Natural killer cell (primary cell): ENCODE data around the gene SCGB1A1. TPM values are rescaled to one million over a fixed set of nuclear protein-coding genes. Genes with fewer than 3 reads are reported as not detected.
"Not testable (repeated sequence)": the region's sequence is repeated elsewhere in the genome, so short reads cannot be mapped to it uniquely, and the experiment has no call there.

Experiments
- ATAC-seq, 3 donors: fragments of 150-1000 bp in 2 of 3; fragments of 200-7000 bp in 1 of 3; cut with Tn5 transposase; 1 replicate in 1 of 3; 2 replicates in 2 of 3; pipeline ENCODE4 v1.10.0; 2021; ENCODE audit warnings: mild to moderate bottlenecking in 2 of 3, moderate library complexity in 2 of 3
- DNase-seq, 2 donors: peaks; one replicate each; pipeline versions ENCODE4 v3.0.0 to v3.0.0-alpha.2; 2013 to 2021; ENCODE audit warnings: mixed read lengths in 1 of 2
- H3K27ac ChIP-seq: one replicate; pipeline ENCODE4 v1.5.1; 2013; ENCODE audit warnings: mild to moderate bottlenecking, low read length
- H3K27me3 ChIP-seq: one replicate; pipeline ENCODE4 v1.6.1; 2013; ENCODE audit warnings: low read length; ENCODE audit not compliant: control insufficient read depth, insufficient read depth
- H3K36me3 ChIP-seq: one replicate; pipeline ENCODE4 v1.6.1; 2013; ENCODE audit warnings: low read length; ENCODE audit not compliant: control insufficient read depth, insufficient read depth
- H3K4me1 ChIP-seq: one replicate; pipeline ENCODE4 v1.6.1; 2013; ENCODE audit warnings: low read length; ENCODE audit not compliant: control insufficient read depth, insufficient read depth
- H3K4me3 ChIP-seq: one replicate; pipeline ENCODE4 v1.5.1; 2013; ENCODE audit warnings: low read length
- H3K9me3 ChIP-seq: one replicate; pipeline ENCODE4 v1.6.1; 2013; ENCODE audit warnings: low read length; ENCODE audit not compliant: control insufficient read depth, insufficient read depth
- H3K27ac Mint-ChIP-seq, 2 donors: one replicate each; pipeline ENCODE4 v1.8.0; 2022; ENCODE audit warnings: mild to moderate bottlenecking in 2 of 2, mixed read lengths in 2 of 2, moderate library complexity in 1 of 2
- H3K27me3 Mint-ChIP-seq, 2 donors: one replicate each; pipeline ENCODE4 v1.8.0; 2022; ENCODE audit warnings: low read depth in 2 of 2, mixed read lengths in 2 of 2
- H3K36me3 Mint-ChIP-seq: one replicate; pipeline ENCODE4 v1.8.0; 2022; ENCODE audit warnings: mixed read lengths
- H3K4me1 Mint-ChIP-seq, 2 donors: one replicate each; pipeline ENCODE4 v1.8.0; 2022; ENCODE audit warnings: mixed read lengths in 2 of 2
- H3K4me3 Mint-ChIP-seq: one replicate; pipeline ENCODE4 v1.8.0; 2022; ENCODE audit warnings: mild to moderate bottlenecking, moderate library complexity, mixed read lengths
- H3K9me3 Mint-ChIP-seq, 2 donors: one replicate each; pipeline ENCODE4 v1.8.0; 2022; ENCODE audit warnings: mixed read lengths in 2 of 2
- CTCF ChIP-seq: fragments of 200-600 bp; IDR thresholded peaks from one replicate; pipeline ENCODE4 v1.8.0; 2022; ENCODE audit warnings: antibody characterized with exemption
- WGBS: methylation state at CpG from one replicate; pipeline ENCODE4 v1.1.7; 2013; ENCODE audit warnings: missing lambda C conversion rate; ENCODE audit not compliant: insufficient coverage; 5-methylcytosine and 5-hydroxymethylcytosine counted together
- intact Hi-C: fragments of 100-400 bp; cut with micrococcal nuclease; formaldehyde crosslinking; loops from one replicate; pipeline ENCODE4 v1.14.2; 2022
- total RNA-seq, 4 donors: library from RNA; stranded (reverse); fragments of 120-200 nt in 1 of 4; gene quantifications; one replicate each; pipeline versions ENCODE4 v1.2.3 to v1.2.4, GENCODE V29; 2013 to 2022

SCGB1A1 gene
- total RNA-seq, 3 donors from 2014 or later (not counting 1 experiment from before 2014, with no cell fraction given): not detected

DNA sequence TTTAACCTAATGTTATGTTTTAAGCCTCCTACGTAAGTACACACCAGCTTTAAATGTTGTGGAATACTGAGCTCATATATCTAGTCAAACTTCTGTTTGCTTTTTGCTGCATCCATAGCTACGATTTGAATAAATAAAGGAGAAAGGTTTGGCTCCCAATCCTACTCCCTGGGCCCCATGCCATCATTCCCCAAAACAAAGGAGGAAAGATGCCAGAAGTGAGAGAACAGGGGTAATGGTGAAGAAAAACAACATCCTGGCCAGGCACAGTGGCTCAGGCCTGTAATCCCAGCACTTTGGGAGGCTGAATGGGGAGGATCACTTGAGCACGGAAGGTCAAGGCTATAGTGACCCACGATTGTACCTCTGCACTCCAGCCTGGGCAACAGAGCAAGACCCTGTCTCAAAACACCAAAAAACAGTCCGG is 26.5 kb downstream of the SCGB1A1 start:
- peaks cover 14 to 16% of the 10 kb centered on the region in 2 donors for H3K4me1 Mint-ChIP-seq
- no peaks in the 10 kb centered on the region for H3K9me3 ChIP-seq
- peaks cover 23% of the 10 kb centered on the region for H3K4me1 ChIP-seq
- TF ChIP-seq CTCF: no peak
- H3K27me3 Mint-ChIP-seq: peaks cover 17 to 22% of the 10 kb centered on the region in 2 donors
- H3K27ac ChIP-seq: no peak overlapping the region
- H3K9me3 Mint-ChIP-seq: no peaks in the 10 kb centered on the region
- H3K4me3 Mint-ChIP-seq: no peak overlapping the region
- 97% methylated on average over 3 of the region's 5 CpGs for WGBS
- no peak overlapping the region for H3K4me3 ChIP-seq
- DNase-seq (no peak), ATAC-seq (no peak)
- H3K36me3 ChIP-seq: no peaks in the 10 kb centered on the region
- intact Hi-C loops: no loop called here
- H3K27ac Mint-ChIP-seq: no peak overlapping the region
- no peaks in the 10 kb centered on the region for H3K27me3 ChIP-seq
- no peaks in the 10 kb centered on the region for H3K36me3 Mint-ChIP-seq

GRCh38 chr11:62446091-62446490 is 27.3 kb downstream of the SCGB1A1 start:
- H3K9me3 ChIP-seq: no peaks in the 10 kb centered on the region
- ATAC-seq (no peak), DNase-seq (no peak)
- Mint-ChIP-seq H3K9me3 (no peaks in the 10 kb centered on the region), H3K4me1 (peaks cover 14 to 16% of the 10 kb centered on the region in 2 donors), H3K36me3 (no peaks in the 10 kb centered on the region), H3K27ac (no peak overlapping the region), H3K4me3 (no peak overlapping the region), H3K27me3 (peaks cover 17 to 22% of the 10 kb centered on the region in 2 donors)
- WGBS: 86% methylated on average over 3 of the region's 5 CpGs
- H3K4me3 ChIP-seq: no peak overlapping the region
- no peaks in the 10 kb centered on the region for H3K36me3 ChIP-seq
- intact Hi-C loops: no loop called here
- no peaks in the 10 kb centered on the region for H3K27me3 ChIP-seq
- no peak for TF ChIP-seq CTCF
- H3K27ac ChIP-seq: no peak overlapping the region
- peaks cover 22% of the 10 kb centered on the region for H3K4me1 ChIP-seq

DNA sequence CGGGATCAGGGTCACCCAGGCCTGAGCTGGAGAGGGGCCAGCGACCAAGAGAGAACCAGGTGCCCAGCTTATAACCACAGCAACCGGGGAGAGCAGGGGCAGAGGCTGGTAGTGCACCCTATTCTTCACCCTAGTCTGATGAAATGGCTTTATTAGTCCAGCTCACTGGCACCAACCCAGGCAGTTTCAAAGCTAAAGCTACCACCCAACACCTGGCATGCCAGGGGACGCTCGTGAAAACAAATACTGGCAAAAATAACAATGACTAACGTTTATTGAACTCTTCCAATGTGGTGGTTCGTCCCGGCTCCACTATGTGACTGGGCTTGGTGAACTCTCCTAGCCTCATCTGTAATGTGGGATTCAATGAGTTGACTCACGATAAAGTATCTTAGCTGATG is 30.6 kb downstream of the SCGB1A1 start:
- no peaks in the 10 kb centered on the region for H3K36me3 ChIP-seq
- peaks cover 5 to 6% of the 10 kb centered on the region in 2 donors for H3K4me1 Mint-ChIP-seq
- intact Hi-C loops: no loop called here
- H3K36me3 Mint-ChIP-seq: no peaks in the 10 kb centered on the region
- H3K27me3 ChIP-seq: no peaks in the 10 kb centered on the region
- H3K27ac ChIP-seq: no peak overlapping the region
- no peak for TF ChIP-seq CTCF
- H3K27ac Mint-ChIP-seq: no peak overlapping the region
- H3K27me3 Mint-ChIP-seq: peaks cover 14 to 20% of the 10 kb centered on the region in 2 donors
- H3K9me3 Mint-ChIP-seq: no peaks in the 10 kb centered on the region
- H3K4me3 ChIP-seq: no peak overlapping the region
- 84% methylated on average over 9 of the region's 9 CpGs for WGBS
- DNase-seq (no peak), ATAC-seq (peak in 1 of 3 donors; percentile 17)
- H3K4me1 ChIP-seq: peaks cover 10% of the 10 kb centered on the region
- no peak overlapping the region for H3K4me3 Mint-ChIP-seq
- no peaks in the 10 kb centered on the region for H3K9me3 ChIP-seq

DNA sequence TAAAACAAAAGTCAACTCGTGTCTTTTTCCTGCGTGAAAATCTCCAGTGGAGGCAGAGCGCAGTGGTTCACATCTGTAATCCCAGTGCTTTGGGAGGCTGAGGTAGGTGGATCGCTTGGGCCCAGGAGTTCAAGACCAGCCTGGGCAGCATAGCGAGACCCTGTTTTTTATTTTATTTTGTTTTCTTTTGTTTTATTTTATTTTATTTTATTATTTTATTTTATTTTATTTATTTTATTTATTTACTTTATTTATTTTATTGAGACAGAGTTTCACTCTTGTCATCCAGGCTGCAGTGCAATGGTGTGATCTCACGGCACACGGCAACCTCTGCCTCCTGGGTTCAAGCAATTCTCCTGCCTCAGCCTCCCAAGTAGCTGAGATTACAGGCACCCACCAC is 31.1 kb downstream of the SCGB1A1 start:
- peaks cover 10 to 17% of the 10 kb centered on the region in 2 donors for H3K27me3 Mint-ChIP-seq
- WGBS: 92% methylated on average over 5 of the region's 7 CpGs
- H3K27ac ChIP-seq, H3K27ac Mint-ChIP-seq, ATAC-seq, H3K9me3 ChIP-seq, H3K4me3 Mint-ChIP-seq, H3K9me3 Mint-ChIP-seq, H3K4me1 ChIP-seq, DNase-seq, H3K36me3 ChIP-seq, intact Hi-C loops, H3K36me3 Mint-ChIP-seq, H3K4me1 Mint-ChIP-seq, H3K4me3 ChIP-seq, H3K27me3 ChIP-seq: not testable (repeated sequence)
